H1 (cell line): ENCODE data around the gene HIPK2. TPM values are rescaled to one million over a fixed set of nuclear protein-coding genes. Genes with fewer than 3 reads are reported as not detected.

Experiments used
- CTCF ChIA-PET: fragments of 300-600 bp; sonication (Branson Sonifier 250); formaldehyde crosslinking; loops from one replicate; lab custom pipeline; 2021; ENCODE audit not compliant: partially characterized antibody; lab: Charles Lee
- POLR2A ChIA-PET: fragments of 300-600 bp; sonication (Branson Sonifier 250); formaldehyde crosslinking; loops from one replicate; lab custom pipeline; 2021; ENCODE audit warnings: inconsistent platforms; ENCODE audit not compliant: partially characterized antibody; lab: Charles Lee
- DNase-seq, 2 experiments: peaks; one replicate each; pipeline versions ENCODE4 v3.0.0 to v3.0.0-alpha.2; 2010 to 2022; ENCODE audit warnings: low spot score in 2 of 2, low read depth in 1 of 2, mixed read lengths in 1 of 2
- FAIRE-seq: peaks from 2 replicates; lab custom pipeline; 2011; peaks lifted over from hg19 to GRCh38; lab: Jason Lieb, UNC
- H2AFZ ChIP-seq: 2 replicates; pipeline ENCODE4 v1.8.1; 2012; ENCODE audit warnings: low read length, inconsistent platforms
- H2AK5ac ChIP-seq: 2 replicates; pipeline ENCODE4 v1.6.1; 2013; ENCODE audit warnings: low read depth, low read length
- H2BK120ac ChIP-seq: replicated peaks from 2 replicates; pipeline ENCODE3; 2013; ENCODE audit warnings: low read depth, low read length, inconsistent platforms
- H2BK12ac ChIP-seq: 2 replicates; pipeline ENCODE4 v1.6.1; 2013; ENCODE audit warnings: low read depth, low read length
- H2BK15ac ChIP-seq: 2 replicates; pipeline ENCODE4 v1.6.1; 2013; ENCODE audit warnings: low read length
- H2BK20ac ChIP-seq: 2 replicates; pipeline ENCODE4 v1.6.1; 2013; ENCODE audit warnings: low read length
- H2BK5ac ChIP-seq: 2 replicates; pipeline ENCODE4 v1.6.1; 2013; ENCODE audit warnings: low read depth, low read length
- H3K14ac ChIP-seq: 2 replicates; pipeline ENCODE4 v1.6.1; 2013; ENCODE audit warnings: inconsistent platforms; ENCODE audit not compliant: insufficient read length
- H3K18ac ChIP-seq: 2 replicates; pipeline ENCODE4 v1.6.1; 2013; ENCODE audit warnings: low read length; ENCODE audit errors: extremely low read depth
- H3K23ac ChIP-seq: 2 replicates; pipeline ENCODE4 v1.6.1; 2013; ENCODE audit warnings: inconsistent platforms; ENCODE audit not compliant: insufficient read length
- H3K23me2 ChIP-seq: 2 replicates; pipeline ENCODE4 v1.6.1; 2013; ENCODE audit warnings: low read depth, low read length
- H3K27ac ChIP-seq: 2 replicates; pipeline ENCODE4 v1.6.1; 2011; ENCODE audit warnings: low read depth, low read length, inconsistent platforms
- H3K27me3 ChIP-seq, 4 experiments: replicated peaks in 1 of 4; 1 replicate in 1 of 4; 2 replicates in 3 of 4; pipeline versions ENCODE4 v1.6.1 to v1.8.1; 2011 to 2013; ENCODE audit warnings: low read length in 3 of 4, mild to moderate bottlenecking in 3 of 4, inconsistent platforms in 2 of 4, mixed read lengths in 2 of 4, moderate library complexity in 1 of 4; ENCODE audit not compliant: control insufficient read depth in 3 of 4, insufficient read depth in 3 of 4; ENCODE audit errors: extremely low read depth in 1 of 4
- H3K36me3 ChIP-seq, 4 experiments: 2 replicates each; pipeline versions ENCODE4 v1.6.1 to v1.8.1; 2011 to 2013; ENCODE audit warnings: mild to moderate bottlenecking in 4 of 4, low read length in 3 of 4, moderate library complexity in 2 of 4, control low read depth in 1 of 4, inconsistent platforms in 1 of 4; ENCODE audit not compliant: insufficient read depth in 4 of 4, control insufficient read depth in 2 of 4
- H3K4ac ChIP-seq: replicated peaks from 2 replicates; pipeline ENCODE3; 2013; ENCODE audit warnings: low read length, low read depth, mixed read lengths, inconsistent platforms; ENCODE audit not compliant: insufficient read length
- H3K4me1 ChIP-seq, 4 experiments: replicated peaks in 1 of 4; 1 replicate in 1 of 4; 2 replicates in 3 of 4; pipeline versions ENCODE4 v1.6.1 to v1.8.1; 2011 to 2013; ENCODE audit warnings: low read length in 3 of 4, inconsistent platforms in 2 of 4, mixed read lengths in 1 of 4; ENCODE audit not compliant: insufficient read depth in 4 of 4, control insufficient read depth in 3 of 4
- H3K4me2 ChIP-seq, 2 experiments: 2 replicates each; pipeline versions ENCODE4 v1.6.1 to v1.8.1; 2011 to 2013; ENCODE audit warnings: low read depth in 2 of 2, low read length in 2 of 2, control low read depth in 1 of 2, inconsistent platforms in 1 of 2, mild to moderate bottlenecking in 1 of 2; ENCODE audit not compliant: insufficient read depth in 1 of 2
- H3K4me3 ChIP-seq, 4 experiments: fragments of 200-600, 300-600 bp in 1 of 4; sonication (generic), shearing (Covaris generic), sonication (Bioruptor Twin) in 1 of 4; 2 replicates each; pipeline versions ENCODE4 v1.5.1 to v1.8.1; 2011 to 2016; ENCODE audit warnings: low read length in 4 of 4, low read depth in 3 of 4, control low read depth in 2 of 4, inconsistent platforms in 2 of 4, mild to moderate bottlenecking in 2 of 4, mixed read lengths in 1 of 4, moderate library complexity in 1 of 4; ENCODE audit not compliant: insufficient read depth in 2 of 4; ENCODE audit errors: extremely low read depth in 1 of 4
- H3K56ac ChIP-seq: replicated peaks from 2 replicates; pipeline ENCODE3; 2013; ENCODE audit warnings: low read depth, mild to moderate bottlenecking, mixed read lengths, low read length, inconsistent platforms; ENCODE audit not compliant: insufficient read length
- H3K79me1 ChIP-seq: 2 replicates; pipeline ENCODE4 v1.6.1; 2013; ENCODE audit warnings: low read depth, low read length, control low read depth
- H3K79me2 ChIP-seq, 2 experiments: 2 replicates each; pipeline versions ENCODE4 v1.6.1 to v1.8.1; 2012 to 2013; ENCODE audit warnings: low read length in 2 of 2, mild to moderate bottlenecking in 2 of 2, inconsistent platforms in 1 of 2; ENCODE audit not compliant: insufficient read depth in 2 of 2, control insufficient read depth in 1 of 2
- H3K9ac ChIP-seq, 4 experiments: replicated peaks in 1 of 4; 1 replicate in 1 of 4; 2 replicates in 3 of 4; pipeline versions ENCODE4 v1.6.1 to v1.8.1; 2011 to 2013; ENCODE audit warnings: low read depth in 3 of 4, low read length in 3 of 4, control low read depth in 2 of 4, mild to moderate bottlenecking in 2 of 4, moderate library complexity in 2 of 4, inconsistent platforms in 1 of 4; ENCODE audit errors: extremely low read depth in 1 of 4
- H3K9me3 ChIP-seq, 2 experiments: 2 replicates each; pipeline versions ENCODE4 v1.6.1 to v1.8.1; 2012 to 2013; ENCODE audit warnings: mild to moderate bottlenecking in 2 of 2, moderate library complexity in 2 of 2, control low read depth in 1 of 2, inconsistent platforms in 1 of 2, low read depth in 1 of 2, low read length in 1 of 2, mixed read lengths in 1 of 2; ENCODE audit not compliant: insufficient read depth in 2 of 2
- H4K20me1 ChIP-seq, 2 experiments: replicated peaks in 1 of 2; 2 replicates each; pipeline versions ENCODE3 to v1.8.1; 2011 to 2013; ENCODE audit warnings: inconsistent platforms in 2 of 2, low read length in 2 of 2, mild to moderate bottlenecking in 1 of 2; ENCODE audit not compliant: insufficient read depth in 2 of 2, control insufficient read depth in 1 of 2
- H4K5ac ChIP-seq: 2 replicates; pipeline ENCODE4 v1.6.1; 2013; ENCODE audit warnings: low read length, low read depth, mixed read lengths, inconsistent platforms; ENCODE audit not compliant: insufficient read length
- H4K8ac ChIP-seq: 2 replicates; pipeline ENCODE4 v1.8.0; 2013; ENCODE audit warnings: mild to moderate bottlenecking, moderate library complexity, low read length, inconsistent platforms; ENCODE audit not compliant: insufficient read depth; ENCODE audit errors: extremely low read depth
- H4K91ac ChIP-seq: replicated peaks from 2 replicates; pipeline ENCODE3; 2013; ENCODE audit warnings: low read length, mixed read lengths, inconsistent platforms; ENCODE audit not compliant: insufficient read length
- BRCA1 ChIP-seq: IDR thresholded peaks from 2 replicates; pipeline ENCODE4 v1.6.1; 2012; ENCODE audit warnings: low read depth, low read length, improper control_type of control experiment
- CBX5 ChIP-seq: fragments of 300-800, 300-1000 bp; sonication (generic); IDR thresholded peaks from 2 replicates; pipeline ENCODE4 v1.7.1; 2016; ENCODE audit warnings: antibody characterized with exemption, low read length, low read depth
- CHD2 ChIP-seq: IDR thresholded peaks from 2 replicates; pipeline ENCODE4 v1.6.1; 2012; ENCODE audit warnings: low read length, improper control_type of control experiment
- KDM4A ChIP-seq: IDR thresholded peaks from one replicate; pipeline ENCODE4 v1.7.1; 2012; ENCODE audit warnings: low read depth, mild to moderate bottlenecking, moderate library complexity, low read length, inconsistent platforms; ENCODE audit not compliant: severe bottlenecking
- KDM5A ChIP-seq: fragments of 200-600 bp; IDR thresholded peaks from 2 replicates; pipeline ENCODE4 v1.7.1; 2012; ENCODE audit warnings: mild to moderate bottlenecking, low read length, inconsistent platforms, mixed read lengths
- MAFK ChIP-seq: IDR thresholded peaks from 2 replicates; pipeline ENCODE4 v1.6.1; 2012; ENCODE audit warnings: low read depth, mild to moderate bottlenecking, improper control_type of control experiment, low read length
- PHF8 ChIP-seq: fragments of 200-600 bp; sonication (generic); conservative IDR thresholded peaks from 2 replicates; pipeline ENCODE4 v1.7.1; 2012; ENCODE audit warnings: low read depth, mild to moderate bottlenecking, inconsistent platforms, low read length, moderate library complexity
- RAD21 ChIP-seq, 2 experiments: IDR thresholded peaks in 1 of 2; conservative IDR thresholded peaks in 1 of 2; 2 replicates each; pipeline ENCODE4 v1.6.1; 2011; ENCODE audit warnings: low read depth in 2 of 2, low read length in 2 of 2, improper control_type of control experiment in 1 of 2, inconsistent platforms in 1 of 2, mild to moderate bottlenecking in 1 of 2, moderate library complexity in 1 of 2
- RNF2 ChIP-seq: fragments of 200-900, 300-1000 bp; sonication (generic); IDR thresholded peaks from 2 replicates; pipeline ENCODE4 v1.7.1; 2016; ENCODE audit warnings: borderline replicate concordance, low read depth, mild to moderate bottlenecking, antibody characterized with exemption, low read length; ENCODE audit not compliant: poor library complexity, severe bottlenecking; ENCODE audit errors: missing control alignments
- SIRT6 ChIP-seq: IDR thresholded peaks from one replicate; pipeline ENCODE4 v1.7.1; 2012; ENCODE audit warnings: low read length, inconsistent platforms
- SRF ChIP-seq: IDR thresholded peaks from 2 replicates; pipeline ENCODE4 v1.6.1; 2011; ENCODE audit warnings: mild to moderate bottlenecking, low read depth, low read length, moderate library complexity
- WGBS, 2 experiments: shearing (Covaris generic) in 1 of 2; methylation state at CpG; one replicate each; pipeline versions ENCODE4 v1.1.6 to v1.1.7; 2013 to 2015; ENCODE audit warnings: low lambda C conversion rate in 2 of 2, mixed read lengths in 2 of 2, inconsistent platforms in 1 of 2, low coverage in 1 of 2, missing lambda C conversion rate in 1 of 2; ENCODE audit not compliant: insufficient replicate concordance in 2 of 2, insufficient coverage in 1 of 2, insufficient read length in 1 of 2; ENCODE audit errors: extremely low coverage in 1 of 2, missing lambda C conversion rate in 1 of 2; 5-methylcytosine and 5-hydroxymethylcytosine counted together
- polyA plus RNA-seq, 7 experiments: library from polyadenylated mRNA; depleted of rRNA in 3 of 7; stranded (reverse) in 5 of 7; unstranded in 2 of 7; fragments of >200 nt in 5 of 7; fragments of 200-250 nt in 2 of 7; gene quantifications; 1 replicate in 5 of 7; 2 replicates in 1 of 7; 4 replicates in 1 of 7; pipeline versions ENCODE4 v1.2.1 to v1.2.3, GENCODE V29; 2011 to 2013; ENCODE audit warnings: missing spikeins in 2 of 7, mixed read lengths in 2 of 7
- total RNA-seq: library from RNA; stranded (reverse); fragmentation: NEBNext Ultra II Directional; extraction: Animal tissue kit (Norgen Biotek cat#: 25700); gene quantifications from 2 replicates; pipeline ENCODE4 v1.2.1, GENCODE V29; 2021

HIPK2 gene
- total and polyA plus RNA-seq, 2 of the 8 experiments (the other 6 are each of a cell fraction or from before 2014, with no cell fraction given) = 8.3 to 24.3 TPM

DNA sequence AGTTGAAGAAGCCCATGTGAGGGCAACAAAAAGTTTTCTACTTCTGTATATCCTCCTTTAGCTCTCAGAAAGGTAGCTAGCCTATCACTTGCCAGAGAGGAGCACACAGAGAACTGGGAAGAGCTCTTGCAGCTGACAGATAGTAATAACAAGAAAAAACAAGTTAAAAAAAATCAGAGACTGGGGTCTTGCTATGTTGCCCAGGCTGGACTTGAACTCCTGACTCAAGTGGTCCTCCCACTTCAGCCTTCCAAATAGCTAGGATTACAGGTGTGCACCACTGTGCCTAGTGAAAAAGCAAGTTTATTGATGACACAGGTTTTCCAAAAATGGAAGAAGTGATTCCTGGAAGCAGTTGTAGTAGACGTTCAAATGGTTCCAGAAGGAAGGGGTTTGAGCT, 160.7 kb downstream of the HIPK2 start:
- H3K18ac ChIP-seq = no peak overlapping the region
- H3K23me2 ChIP-seq = no peaks in the 10 kb centered on the region
- CTCF ChIA-PET = interaction anchor here (0.9 to 8.5 kb wide), 16 partner anchors 12 to 386 kb away, joined by 3 to 111 read pairs (median 25); no protein-coding TSS in a partner anchor
- H3K4me2 ChIP-seq = no peak overlapping the region
- no peak overlapping the region for H3K14ac ChIP-seq
- no peak overlapping the region for H4K91ac ChIP-seq
- no peaks in the 10 kb centered on the region for H3K9me3 ChIP-seq
- no peak overlapping the region for H2BK120ac ChIP-seq
- peaks cover 3 to 15% (median 7%) of the 10 kb centered on the region in 4 experiments; a peak in 6 of 7 replicates for H3K4me1 ChIP-seq
- no peak overlapping the region for H3K9ac ChIP-seq
- no peak overlapping the region for H2BK15ac ChIP-seq
- DNase-seq = no peak
- no peaks in the 10 kb centered on the region for H4K20me1 ChIP-seq
- H3K79me2 ChIP-seq = no peaks in the 10 kb centered on the region
- POLR2A ChIA-PET = no interaction called here
- no peak for FAIRE-seq
- H2AFZ ChIP-seq = no peak overlapping the region
- no peak overlapping the region for H2BK5ac ChIP-seq
- no peaks in the 10 kb centered on the region; a peak in 3 of 8 replicates for H3K36me3 ChIP-seq
- H3K4ac ChIP-seq = no peak overlapping the region
- no peak overlapping the region for H2AK5ac ChIP-seq
- H3K79me1 ChIP-seq = no peaks in the 10 kb centered on the region
- no peak overlapping the region for H3K56ac ChIP-seq
- H2BK12ac ChIP-seq = no peak overlapping the region
- no peak overlapping the region for H4K5ac ChIP-seq
- H4K8ac ChIP-seq = no peak overlapping the region
- H3K27me3 ChIP-seq = no peaks in the 10 kb centered on the region
- H2BK20ac ChIP-seq = no peak overlapping the region
- no peak overlapping the region for H3K23ac ChIP-seq
- 100% methylated on average over 1 of the region's 1 CpG; no CpG with 5 or more reads in 1 of the 2 experiments for WGBS, 2 experiments
- H3K27ac ChIP-seq = no peak overlapping the region
- TF ChIP-seq KDM5A (no peak), PHF8 (no peak), MAFK (no peak), SRF (no peak), BRCA1 (no peak), SIRT6 (no peak), RAD21 (IDR thresholded peaks at IDR 0.05 in 1 of 2, conservative IDR thresholded peaks at IDR 0.05 in 1 of 2; ENCODE audit: low read depth in 2 of 2, low read length in 2 of 2) (no peak), CBX5 (no peak), KDM4A (no peak), RNF2 (no peak), CHD2 (no peak)
- H3K4me3 ChIP-seq = no peak overlapping the region
